Prostate gland (tissue), 2 donors: ENCODE data around the gene DTWD2.

ENCODE experiments used
- POLR2A ChIP-seq: fragments of 450-650 bp; IDR thresholded peaks from one replicate; pipeline ENCODE4 v1.6.1; 2016; ENCODE audit warnings: antibody characterized with exemption, mild to moderate bottlenecking
- TF ChIP-seq, protein P1 (sequence below), 4 experiments: fragments of 200-600 bp in 2 of 4; fragments of 450-650 bp in 2 of 4; sonication (generic) in 2 of 4; IDR thresholded peaks; 1 replicate in 3 of 4; 2 replicates in 1 of 4; pipeline ENCODE4 v1.5.1; 2016 to 2019; ENCODE audit warnings: antibody characterized with exemption in 4 of 4, mild to moderate bottlenecking in 2 of 4, moderate library complexity in 2 of 4

DNA sequence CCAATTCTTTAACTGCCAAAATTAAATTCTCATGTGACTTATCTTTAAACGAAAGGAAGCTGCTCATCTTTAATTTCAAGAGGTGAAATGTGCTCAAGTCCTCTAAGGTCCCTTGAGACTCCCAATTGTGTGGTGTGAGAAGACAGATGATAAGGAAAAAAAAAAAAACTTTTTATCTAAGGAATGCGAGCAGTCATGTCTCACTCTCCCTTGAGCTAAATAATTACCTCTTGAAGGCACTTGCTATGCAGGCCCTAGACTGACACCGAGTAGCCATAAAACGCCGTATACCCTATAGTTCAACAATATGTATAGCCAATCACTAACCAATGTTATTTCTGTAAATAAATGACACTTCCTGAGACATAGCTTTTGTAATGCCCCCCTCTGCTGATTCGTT lies 1.5 kb upstream of the DTWD2 start:
- TF ChIP-seq, protein P1, sequence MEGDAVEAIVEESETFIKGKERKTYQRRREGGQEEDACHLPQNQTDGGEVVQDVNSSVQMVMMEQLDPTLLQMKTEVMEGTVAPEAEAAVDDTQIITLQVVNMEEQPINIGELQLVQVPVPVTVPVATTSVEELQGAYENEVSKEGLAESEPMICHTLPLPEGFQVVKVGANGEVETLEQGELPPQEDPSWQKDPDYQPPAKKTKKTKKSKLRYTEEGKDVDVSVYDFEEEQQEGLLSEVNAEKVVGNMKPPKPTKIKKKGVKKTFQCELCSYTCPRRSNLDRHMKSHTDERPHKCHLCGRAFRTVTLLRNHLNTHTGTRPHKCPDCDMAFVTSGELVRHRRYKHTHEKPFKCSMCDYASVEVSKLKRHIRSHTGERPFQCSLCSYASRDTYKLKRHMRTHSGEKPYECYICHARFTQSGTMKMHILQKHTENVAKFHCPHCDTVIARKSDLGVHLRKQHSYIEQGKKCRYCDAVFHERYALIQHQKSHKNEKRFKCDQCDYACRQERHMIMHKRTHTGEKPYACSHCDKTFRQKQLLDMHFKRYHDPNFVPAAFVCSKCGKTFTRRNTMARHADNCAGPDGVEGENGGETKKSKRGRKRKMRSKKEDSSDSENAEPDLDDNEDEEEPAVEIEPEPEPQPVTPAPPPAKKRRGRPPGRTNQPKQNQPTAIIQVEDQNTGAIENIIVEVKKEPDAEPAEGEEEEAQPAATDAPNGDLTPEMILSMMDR (IDR thresholded peaks at IDR 0.05), result no peak
- TF ChIP-seq POLR2A, result no peak
